PC-9 (cell line): ENCODE results near the gene ULK2.

Experiments used
- CTCF ChIP-seq: fragments of 200-600 bp; sonication (generic); conservative IDR thresholded peaks from 2 replicates; pipeline ENCODE4 v1.6.1; 2017; ENCODE audit warnings: mixed run types, antibody characterized with exemption, mild to moderate bottlenecking, moderate library complexity
- EZH2 ChIP-seq: fragments of 200-600 bp; sonication (generic); IDR thresholded peaks from 2 replicates; pipeline ENCODE4 v1.8.0; 2017; ENCODE audit warnings: antibody characterized with exemption, low read depth

- TF ChIP-seq CTCF (no peak), EZH2 (no peak)
Observed at GRCh38 chr17:19744492-19744891, 123.2 kb downstream of the ULK2 start.
